ENCODE data around the gene CTDSP2. TPM values are rescaled to one million over a fixed set of nuclear protein-coding genes. Genes with fewer than 3 reads are reported as not detected.

The CTDSP2 gene
- polyA plus RNA-seq, 3 donors: 59.1 to 148 (median 70.2) TPM

DNA sequence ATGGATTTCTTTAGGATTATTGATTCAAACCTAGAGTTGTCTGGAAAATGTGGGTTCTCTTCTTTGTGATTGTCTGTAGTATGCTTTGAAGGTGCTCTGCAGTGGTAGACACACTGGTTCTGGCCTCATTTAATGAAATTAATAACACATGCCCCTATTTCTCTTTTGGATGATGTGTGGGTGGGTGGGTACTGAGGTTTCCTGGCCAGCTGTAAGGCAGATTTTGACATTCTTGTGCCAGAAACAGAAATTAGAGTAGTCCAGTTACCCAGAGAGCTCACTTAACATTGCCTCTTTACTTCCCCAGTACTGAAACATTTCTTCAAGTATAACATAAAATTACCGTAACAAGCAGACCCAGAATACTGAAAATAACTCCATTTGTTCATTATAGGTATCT is 49.5 kb downstream of the CTDSP2 start:
- peaks cover 68 to 87% of the 10 kb centered on the region in 2 donors for H3K36me3 ChIP-seq (replicated peaks in 1 of 2; ENCODE audit: control insufficient read depth in 1 of 2, insufficient read depth in 2 of 2, low read length in 2 of 2)

DNA sequence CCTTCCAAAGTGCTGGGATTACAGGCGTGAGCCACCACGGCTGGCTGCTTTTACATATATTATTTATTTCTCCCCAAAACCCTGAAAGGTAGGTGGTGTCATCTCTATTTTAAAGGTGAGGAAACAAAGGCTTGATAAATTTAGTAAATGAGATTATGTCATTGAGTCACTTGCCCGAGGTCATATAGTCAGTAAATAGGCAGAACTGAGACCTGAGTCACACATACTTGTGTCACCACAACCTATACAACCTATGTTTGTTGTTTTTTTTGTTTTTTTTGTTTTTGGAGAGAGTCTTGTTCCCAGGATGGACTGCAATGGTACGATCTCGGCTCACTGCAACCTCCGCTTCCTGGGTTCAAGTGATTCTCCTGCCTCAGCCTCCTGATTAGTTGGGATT is 51.2 kb downstream of the CTDSP2 start:
- Histone ChIP-seq H3K4me3 (replicated peaks in 1 of 3; ENCODE audit: low read depth in 2 of 3, low read length in 3 of 3) (no peak overlapping the region), H3K9ac (ENCODE audit: insufficient read depth, low read length, poor library complexity, severe bottlenecking) (no peak overlapping the region), H3K4me1 (ENCODE audit: control insufficient read depth in 1 of 2, insufficient read depth in 2 of 2, low read length in 2 of 2) (peaks cover 9 to 10% of the 10 kb centered on the region in 2 donors), H3K4me2 (replicated peaks; ENCODE audit: extremely low read depth, low read length, poor library complexity, severe bottlenecking) (no peak overlapping the region), H3K27ac (ENCODE audit: low read depth in 1 of 2, low read length in 2 of 2) (no peak overlapping the region), H3K79me2 (ENCODE audit: insufficient read depth, low read length) (no peaks in the 10 kb centered on the region), H3K27me3 (ENCODE audit: control insufficient read depth in 2 of 2, insufficient read depth in 2 of 2, low read length in 2 of 2) (no peaks in the 10 kb centered on the region), H4K20me1 (ENCODE audit: insufficient read depth, low read length) (no peaks in the 10 kb centered on the region), H3K36me3 (replicated peaks in 1 of 2; ENCODE audit: control insufficient read depth in 1 of 2, insufficient read depth in 2 of 2, low read length in 2 of 2) (peaks cover 72 to 86% of the 10 kb centered on the region in 2 donors), H3K9me3 (replicated peaks in 1 of 2; ENCODE audit: control insufficient read depth in 1 of 2, insufficient read depth in 1 of 2, low read length in 2 of 2) (no peaks in the 10 kb centered on the region), H2AFZ (ENCODE audit: insufficient read depth, low read depth, low read length, poor library complexity, severe bottlenecking) (no peak overlapping the region)
- Mint-ChIP-seq H3K27ac (no peak overlapping the region), H3K9me3 (no peaks in the 10 kb centered on the region), H3K4me3 (no peak overlapping the region), H3K27me3 (ENCODE audit: low read depth in 3 of 3) (no peaks in the 10 kb centered on the region), H3K36me3 (peaks cover 65 to 78% of the 10 kb centered on the region in 2 donors), H3K4me1 (peaks cover 8% of the 10 kb centered on the region)
- WGBS (ENCODE audit: insufficient coverage): 97% methylated on average over 3 of the region's 6 CpGs
- intact Hi-C loops (cut with micrococcal nuclease): no loop called here
- TF ChIP-seq CTCF (IDR thresholded peaks at IDR 0.05): no peak
- DNase-seq: no peak

More for the DNA sequence above, 49.5 kb downstream of the CTDSP2 start:
- Mint-ChIP-seq H3K4me3 (no peak overlapping the region), H3K27me3 (ENCODE audit: low read depth in 3 of 3) (no peaks in the 10 kb centered on the region), H3K4me1 (peaks cover 8% of the 10 kb centered on the region), H3K27ac (peak overlapping the region in 2 of 7 donors; percentile 4 to 10), H3K36me3 (peaks cover 67 to 79% of the 10 kb centered on the region in 2 donors), H3K9me3 (no peaks in the 10 kb centered on the region)
- Histone ChIP-seq H3K79me2 (ENCODE audit: insufficient read depth, low read length) (no peaks in the 10 kb centered on the region), H3K27ac (ENCODE audit: low read depth in 1 of 2, low read length in 2 of 2) (no peak overlapping the region), H3K4me2 (replicated peaks; ENCODE audit: extremely low read depth, low read length, poor library complexity, severe bottlenecking) (no peak overlapping the region), H2AFZ (ENCODE audit: insufficient read depth, low read depth, low read length, poor library complexity, severe bottlenecking) (no peak overlapping the region), H3K4me1 (ENCODE audit: control insufficient read depth in 1 of 2, insufficient read depth in 2 of 2, low read length in 2 of 2) (peaks cover 9 to 10% of the 10 kb centered on the region in 2 donors), H3K27me3 (ENCODE audit: control insufficient read depth in 2 of 2, insufficient read depth in 2 of 2, low read length in 2 of 2) (no peaks in the 10 kb centered on the region), H3K4me3 (replicated peaks in 1 of 3; ENCODE audit: low read depth in 2 of 3, low read length in 3 of 3) (no peak overlapping the region), H4K20me1 (ENCODE audit: insufficient read depth, low read length) (no peaks in the 10 kb centered on the region), H3K9ac (ENCODE audit: insufficient read depth, low read length, poor library complexity, severe bottlenecking) (no peak overlapping the region), H3K9me3 (replicated peaks in 1 of 2; ENCODE audit: control insufficient read depth in 1 of 2, insufficient read depth in 1 of 2, low read length in 2 of 2) (no peaks in the 10 kb centered on the region)
- intact Hi-C loops (cut with micrococcal nuclease): no loop called here
- DNase-seq: no peak
- TF ChIP-seq CTCF (IDR thresholded peaks at IDR 0.05): no peak
- WGBS (ENCODE audit: insufficient coverage): no CpG with 5 or more reads among the region's 1 CpG
